PFSK-1 (cell line): ENCODE results near the gene RASL12.

Source experiments
- FOXP2 ChIP-seq: optimal IDR thresholded peaks from 2 replicates; pipeline ENCODE3; 2011; ENCODE audit warnings: borderline replicate concordance, control low read depth, inconsistent platforms; ENCODE audit not compliant: insufficient read depth; ENCODE audit errors: extremely low read length, extremely low read depth
- POLR2AphosphoS5 ChIP-seq: IDR thresholded peaks from 2 replicates; pipeline ENCODE4 v1.6.1; 2012; ENCODE audit warnings: low read depth, mild to moderate bottlenecking, control low read depth, low read length, moderate library complexity
- REST ChIP-seq, 2 experiments: IDR thresholded peaks; 2 replicates each; pipeline versions ENCODE4 v1.6.1 to v1.8.0; 2011 to 2012; ENCODE audit warnings: low read depth in 2 of 2, low read length in 2 of 2, control low read depth in 1 of 2, inconsistent platforms in 1 of 2, mild to moderate bottlenecking in 1 of 2, moderate library complexity in 1 of 2; ENCODE audit not compliant: insufficient read depth in 1 of 2
- SIN3A ChIP-seq: IDR thresholded peaks from 2 replicates; pipeline ENCODE4 v1.6.1; 2012; ENCODE audit warnings: mild to moderate bottlenecking, low read length, moderate library complexity, borderline replicate concordance; ENCODE audit not compliant: insufficient read depth
- TAF1 ChIP-seq: IDR thresholded peaks from 2 replicates; pipeline ENCODE4 v1.6.1; 2012; ENCODE audit warnings: low read length, control low read depth, borderline replicate concordance; ENCODE audit not compliant: insufficient read depth

- TF ChIP-seq POLR2AphosphoS5 (no peak), REST (IDR thresholded peaks at IDR 0.05; ENCODE audit: insufficient read depth in 1 of 2, low read depth in 2 of 2, low read length in 2 of 2) (no peak), FOXP2 (no peak), TAF1 (no peak), SIN3A (no peak)
Observed at GRCh38 chr15:65056868-65057548, 10.8 kb downstream of the RASL12 start.
